Muscle of arm (tissue), 12 donors: ENCODE data around the gene PLEKHA7. TPM values are rescaled to one million over a fixed set of nuclear protein-coding genes. Genes with fewer than 3 reads are reported as not detected.
A peak's percentile ranks its signal among the peaks of the same experiment; 100 is the strongest.
"Not testable (repeated sequence)": the region's sequence is repeated elsewhere in the genome, so short reads cannot be mapped to it uniquely, and the experiment has no call there.

Experiments
- DNase-seq: peaks from one replicate; pipeline ENCODE4 v3.0.0-alpha.2; 2013
- polyA plus RNA-seq, 12 donors: library from polyadenylated mRNA; unstranded; fragments of 120-200 nt; gene quantifications; one replicate each; pipeline ENCODE4 v1.2.1, GENCODE V29; 2013; ENCODE audit not compliant: insufficient read length in 12 of 12

The PLEKHA7 gene
- polyA plus RNA-seq, 12 donors, result 4.9 to 20.3 (median 6.0) TPM; not detected in 1

DNA sequence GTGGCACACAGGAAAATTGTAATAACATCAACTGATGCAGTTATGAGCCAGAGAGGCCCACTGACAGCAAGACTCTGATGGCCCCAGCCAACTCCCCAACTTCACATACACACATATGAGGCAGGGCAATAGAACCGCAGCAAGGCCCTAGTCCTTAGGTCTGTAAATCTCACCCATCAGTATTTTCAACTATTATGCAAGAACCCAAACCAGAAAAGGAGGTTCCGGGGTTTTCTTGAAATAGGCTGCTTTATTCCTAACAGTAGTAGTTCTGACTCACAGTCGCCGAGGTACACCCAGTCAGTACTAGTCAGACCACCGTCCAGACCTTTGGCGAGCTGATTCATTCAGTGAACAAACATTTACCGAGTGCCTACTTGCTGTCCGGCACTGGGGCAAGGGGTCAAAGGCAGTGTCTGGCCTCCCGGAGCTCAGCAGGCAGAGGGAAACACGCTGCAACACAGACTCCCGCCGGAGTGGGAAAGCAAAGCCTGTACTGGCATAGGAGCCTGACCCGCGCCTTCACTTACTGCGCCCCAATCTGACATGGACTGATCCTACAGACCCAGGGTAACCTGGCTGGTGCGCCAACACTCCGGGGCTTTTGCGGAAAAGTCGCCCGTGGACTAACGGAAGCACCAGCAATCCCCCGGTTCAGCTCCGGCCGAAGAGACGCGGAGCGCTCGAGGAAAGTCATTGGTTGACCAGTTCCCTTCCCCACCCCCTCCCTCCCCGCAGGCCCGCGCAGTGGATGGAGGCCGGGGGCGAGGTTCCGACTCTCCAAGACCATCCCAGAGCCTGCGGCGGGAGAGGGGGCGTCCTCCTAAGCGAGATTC lies 1.3 kb downstream of the PLEKHA7 start:
- peak; percentile 26 for DNase-seq

DNA sequence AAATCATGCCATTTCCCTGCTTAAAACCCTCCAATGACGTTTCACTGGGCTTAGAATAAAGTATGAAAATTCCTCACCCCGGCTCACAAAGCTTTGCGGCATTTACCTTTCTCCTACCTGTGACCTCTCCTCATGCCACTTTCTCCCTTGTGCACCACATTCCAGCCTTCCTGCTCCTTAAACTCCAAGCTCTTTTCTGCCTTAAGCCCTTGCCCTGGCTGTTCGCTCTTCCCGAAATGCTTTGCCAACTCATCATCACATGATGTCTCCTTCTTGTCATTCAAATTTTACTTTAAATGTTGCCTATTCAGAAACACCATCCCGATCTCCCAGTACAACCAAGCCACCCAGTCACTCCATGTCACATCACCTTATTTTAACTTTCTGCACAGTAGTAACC lies 2.0 kb downstream of the PLEKHA7 start:
- DNase-seq, result no peak

DNA sequence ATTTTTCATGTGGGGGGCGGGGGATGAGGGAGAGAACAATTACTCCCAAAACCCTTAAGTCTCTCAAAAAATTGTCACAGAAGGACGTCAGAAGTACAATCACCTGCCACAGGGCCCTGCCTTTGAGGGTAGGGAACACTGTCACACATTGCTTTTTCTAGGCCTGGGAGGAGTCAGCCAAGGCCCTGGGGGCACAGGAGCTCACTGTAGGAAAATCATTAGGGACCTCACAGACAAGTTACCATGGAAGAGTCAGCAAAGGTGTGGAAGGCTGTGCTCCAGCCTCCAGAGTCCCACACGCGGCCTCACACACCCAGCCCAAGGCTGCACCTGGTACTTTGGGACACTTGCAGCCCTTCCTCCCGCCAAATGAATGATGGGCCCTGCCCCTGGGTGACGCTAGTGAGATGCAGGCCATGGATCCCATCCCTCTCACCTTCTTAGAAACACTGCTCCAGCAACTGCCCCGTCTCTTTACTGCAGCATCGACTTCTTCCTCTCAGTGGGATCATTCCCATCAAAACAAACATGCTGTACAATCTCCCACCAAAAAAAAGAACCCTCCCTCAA lies 3.3 kb downstream of the PLEKHA7 start:
- no peak for DNase-seq

DNA sequence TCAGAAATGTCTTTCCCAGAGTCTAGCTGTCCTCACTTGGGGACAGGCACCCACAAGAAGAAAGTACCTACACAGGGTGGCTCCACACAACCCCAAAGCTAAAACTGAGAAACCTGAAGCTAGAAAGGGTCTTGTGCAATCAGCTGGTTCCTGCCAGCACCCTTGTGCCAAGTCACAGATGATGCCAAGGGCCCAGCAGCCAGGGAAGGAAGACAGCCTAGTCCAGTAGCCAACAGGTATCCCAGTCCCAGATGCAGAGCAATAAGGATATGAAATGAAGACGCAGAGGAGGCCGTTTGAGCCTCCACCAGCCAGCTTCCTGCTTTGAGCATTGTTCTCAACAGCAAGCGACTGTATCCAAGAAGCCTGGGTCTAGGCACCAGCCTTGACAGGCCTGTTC lies 6.1 kb downstream of the PLEKHA7 start:
- no peak for DNase-seq

DNA sequence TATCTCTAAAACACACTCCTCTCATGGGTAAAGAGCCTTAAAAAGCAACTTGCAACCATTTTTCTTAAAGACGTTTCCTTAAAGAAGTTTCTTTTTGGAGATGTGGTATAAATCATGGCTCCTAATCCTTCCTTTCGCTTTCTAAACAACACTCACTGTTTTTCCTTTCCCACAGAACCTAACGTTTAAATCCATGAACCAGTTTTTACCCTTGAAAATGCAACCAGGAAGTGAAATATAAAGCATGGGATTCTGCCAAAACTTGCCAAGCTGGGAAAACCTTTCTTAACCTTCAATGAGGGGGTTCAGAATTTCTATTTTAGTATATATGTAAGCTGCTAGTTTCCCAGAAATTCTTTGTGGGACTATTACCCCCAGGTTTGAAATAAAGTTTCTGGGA lies 8.6 kb downstream of the PLEKHA7 start:
- DNase-seq, result no peak

DNA sequence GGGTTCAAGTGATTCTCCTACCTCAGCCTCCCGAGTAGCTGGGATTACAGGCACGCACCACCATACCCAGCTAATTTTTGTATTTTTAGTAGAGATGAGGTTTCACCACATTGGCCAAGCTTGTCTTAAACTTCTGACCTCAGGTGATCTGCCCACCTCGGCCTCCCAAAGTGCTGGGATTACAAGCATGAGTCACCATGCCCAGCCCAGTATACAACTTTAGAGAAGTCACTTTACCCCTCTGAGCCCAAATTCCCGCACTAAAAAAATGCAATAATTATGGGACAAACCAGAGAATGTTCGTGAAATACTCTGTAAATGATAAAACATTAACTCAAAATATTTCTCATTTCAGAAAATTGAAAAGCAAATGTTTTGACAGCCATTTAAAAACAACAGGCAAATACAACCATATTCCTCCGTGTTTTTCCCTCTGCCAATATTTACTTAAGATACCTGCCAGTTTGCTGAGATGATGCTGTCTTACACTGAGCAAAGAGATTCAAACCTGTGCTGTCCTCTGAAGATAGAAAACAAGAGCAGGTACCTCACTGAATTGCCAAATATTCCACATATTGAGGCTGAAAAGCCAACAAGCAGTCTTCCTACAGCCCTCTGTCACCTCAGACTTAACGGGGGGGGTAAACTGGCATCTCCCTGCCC lies 9.6 kb downstream of the PLEKHA7 start:
- DNase-seq, result no peak

DNA sequence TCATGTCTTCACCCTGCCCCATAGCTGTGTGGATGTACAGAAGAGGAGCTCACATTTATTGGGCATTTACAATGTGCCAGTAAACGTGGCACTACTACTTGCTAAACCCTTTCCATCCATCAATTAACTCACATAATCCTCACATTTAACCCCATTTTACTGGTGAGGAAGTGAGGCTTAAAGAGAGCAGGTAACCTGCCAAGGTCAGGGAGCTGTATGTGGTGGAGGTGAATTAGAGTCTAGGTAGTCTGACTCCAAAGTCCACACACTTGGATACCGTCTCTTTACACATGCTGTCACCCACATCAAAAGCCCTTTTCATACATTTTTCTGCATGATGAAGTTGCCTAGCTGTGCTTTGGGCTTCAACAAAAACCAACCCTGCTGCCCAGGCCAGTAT lies 10.8 kb downstream of the PLEKHA7 start:
- DNase-seq, result no peak

DNA sequence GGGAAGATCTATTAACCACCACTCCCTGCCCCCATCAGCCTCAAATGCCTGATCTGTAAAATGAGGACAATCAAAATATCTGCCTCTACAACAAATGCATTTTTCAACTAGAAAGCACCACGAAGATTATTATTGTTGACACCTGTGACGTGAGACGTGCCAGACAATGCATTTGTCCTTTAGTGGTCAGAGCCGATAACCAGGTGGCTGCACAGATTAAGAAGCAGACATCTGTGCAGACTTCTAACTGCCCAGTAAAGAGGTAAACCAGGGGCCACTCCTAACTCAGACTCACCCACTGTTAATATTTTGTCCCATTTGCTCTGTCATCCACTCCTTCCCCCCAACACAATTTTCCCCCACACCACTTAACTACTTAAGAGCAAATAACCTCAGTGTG lies 11.7 kb downstream of the PLEKHA7 start:
- no peak for DNase-seq

DNA sequence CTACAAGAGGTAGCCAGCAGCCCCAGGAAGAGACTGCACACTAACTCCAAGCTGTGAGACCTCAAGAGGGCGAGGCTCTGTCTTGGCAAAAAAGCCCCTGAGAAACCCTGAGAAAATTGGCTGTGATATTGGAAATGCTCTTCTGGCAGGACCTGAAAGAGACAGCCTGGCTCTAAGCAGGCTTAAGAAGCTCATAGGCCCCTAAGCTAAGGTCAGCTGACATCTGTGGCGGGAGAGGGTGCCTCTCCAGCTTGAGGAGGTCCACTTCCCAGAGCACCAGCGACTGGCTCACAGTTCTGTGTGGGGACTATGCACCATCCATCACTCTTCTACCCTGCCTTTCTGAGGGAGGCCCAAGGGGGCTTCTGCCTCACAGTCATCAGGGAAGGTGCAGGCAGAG lies 12.4 kb downstream of the PLEKHA7 start:
- DNase-seq, result no peak

DNA sequence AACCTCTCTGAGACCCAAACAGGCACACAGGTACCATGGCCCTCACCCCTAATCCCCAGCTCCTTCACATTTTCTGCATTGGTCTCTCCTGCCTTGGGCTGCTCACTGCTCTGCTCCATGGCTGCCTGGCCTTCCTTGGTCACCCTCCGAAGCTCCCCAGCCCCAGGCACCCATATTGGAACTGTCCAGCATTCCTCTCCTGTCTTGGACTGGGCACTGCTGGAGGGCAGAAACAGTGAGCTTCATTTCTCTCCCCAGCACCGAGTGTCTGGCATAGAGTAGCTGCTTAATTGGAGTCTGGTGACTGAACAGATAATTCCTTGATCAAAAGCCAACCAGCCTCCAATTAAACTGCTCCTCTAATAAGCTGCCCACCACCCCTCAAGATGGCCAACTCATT lies 13.2 kb downstream of the PLEKHA7 start:
- no peak for DNase-seq

DNA sequence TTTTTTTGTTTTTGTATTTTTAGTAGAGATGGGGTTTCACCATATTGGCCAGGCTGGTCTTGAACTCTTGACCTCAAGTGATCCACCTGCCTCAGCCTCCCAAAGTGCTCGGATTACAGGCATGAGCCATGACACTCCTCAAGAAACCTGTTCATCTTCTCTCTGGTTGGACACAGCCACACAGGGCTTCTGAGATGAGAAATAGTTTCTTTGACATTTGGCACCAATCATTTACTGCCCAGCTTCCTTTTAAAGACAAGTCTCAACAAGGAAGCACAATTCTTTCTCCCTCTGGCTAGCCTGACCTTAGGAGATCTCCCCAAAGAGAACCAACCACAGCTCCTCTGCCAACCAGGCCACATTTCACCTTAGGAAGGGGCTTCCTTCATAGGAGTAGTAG lies 14.0 kb downstream of the PLEKHA7 start:
- not testable (repeated sequence) for DNase-seq

DNA sequence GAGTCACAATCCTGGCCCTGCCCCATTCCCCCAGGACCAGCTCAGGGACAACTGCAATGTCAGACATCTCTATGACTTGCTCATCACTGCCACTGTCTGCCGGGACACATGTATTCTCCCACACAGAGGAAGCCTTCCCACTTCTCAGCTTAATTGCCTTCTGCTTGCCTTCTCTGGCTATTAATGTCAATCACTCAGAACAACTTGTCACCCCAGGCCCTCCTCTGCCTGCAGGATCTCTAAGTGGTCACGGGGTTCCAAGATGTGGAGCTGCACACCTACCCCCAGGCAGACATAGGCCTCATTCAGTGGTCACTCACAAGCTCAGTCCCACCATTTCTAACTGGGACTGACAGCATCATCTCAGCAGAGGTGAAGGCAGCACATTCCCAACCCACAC lies 15.1 kb downstream of the PLEKHA7 start:
- DNase-seq, result no peak

DNA sequence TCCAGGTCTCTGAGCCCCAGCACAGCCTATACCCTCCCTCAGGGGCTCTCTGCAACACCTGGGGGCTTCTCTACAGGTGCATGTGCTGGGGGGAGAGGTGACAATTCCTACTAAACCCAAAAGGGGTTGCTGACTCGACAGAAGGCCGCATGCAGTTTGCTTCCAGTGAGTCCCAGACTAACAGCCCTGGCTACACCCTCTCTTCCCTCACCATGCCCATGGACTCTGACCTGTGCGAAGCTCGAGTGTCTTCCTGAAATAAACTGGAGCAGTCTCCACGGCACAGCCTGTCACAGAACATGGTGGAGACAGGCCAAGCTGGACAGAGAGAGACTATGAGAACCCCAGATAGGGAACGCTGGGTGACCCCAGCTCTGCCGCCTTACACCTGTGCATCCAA lies 16.6 kb downstream of the PLEKHA7 start:
- no peak for DNase-seq

DNA sequence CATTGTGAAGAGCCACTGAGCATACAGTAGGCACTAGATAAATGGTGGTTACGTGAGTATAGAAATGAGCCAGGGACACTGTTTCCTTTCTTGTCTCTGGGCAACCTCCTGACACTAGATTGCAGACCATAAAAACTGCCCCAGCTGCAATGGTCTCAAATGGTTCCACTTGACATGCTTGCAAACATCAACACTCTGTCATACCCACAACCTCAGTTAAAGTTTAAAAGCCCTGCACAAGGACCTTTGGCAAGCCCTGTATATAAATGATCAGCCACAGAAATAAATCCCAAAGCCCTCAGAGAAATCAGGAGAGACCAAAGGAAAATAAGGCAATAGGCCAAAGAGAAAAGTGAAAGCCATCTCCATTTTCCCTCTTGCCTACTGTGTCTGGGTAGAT lies 20.7 kb downstream of the PLEKHA7 start:
- DNase-seq, result no peak

DNA sequence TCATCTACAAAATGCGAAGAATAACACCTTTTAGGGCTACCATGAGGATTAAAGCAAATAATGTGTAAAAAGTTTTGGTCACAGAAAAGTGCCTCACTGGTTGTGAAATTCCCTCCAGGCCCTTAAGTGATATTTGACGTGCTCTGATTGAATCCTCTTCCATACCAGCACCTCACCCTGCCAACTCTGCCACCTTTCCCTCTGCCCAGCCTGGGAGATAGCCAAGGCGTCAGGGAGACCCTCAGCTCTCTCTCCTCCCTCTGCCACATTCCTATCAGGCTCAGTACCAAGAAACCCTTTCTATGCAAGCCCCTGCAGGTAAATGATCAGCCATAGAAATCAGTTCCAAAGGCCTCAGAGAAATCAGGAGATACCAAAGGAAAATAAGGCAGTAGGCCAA lies 21.4 kb downstream of the PLEKHA7 start:
- no peak for DNase-seq

DNA sequence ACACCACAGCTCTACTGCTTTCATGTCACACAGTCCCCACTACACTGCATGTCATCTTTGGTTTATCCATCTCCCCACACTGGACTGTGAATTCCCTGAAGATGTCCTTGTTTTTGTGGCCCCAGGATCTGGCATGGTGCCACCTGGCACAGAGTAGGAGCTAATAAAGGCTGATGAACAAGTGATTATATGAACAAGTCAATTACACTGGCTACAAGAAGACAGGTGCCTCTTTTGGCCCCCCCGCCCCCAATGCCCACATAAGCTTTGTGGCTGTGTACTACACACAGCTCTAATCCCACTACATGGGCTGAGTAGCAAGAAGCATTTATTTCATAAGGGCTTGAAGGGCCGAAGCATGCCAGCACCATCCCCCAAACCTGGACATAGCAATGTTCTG lies 24.7 kb downstream of the PLEKHA7 start:
- no peak for DNase-seq

DNA sequence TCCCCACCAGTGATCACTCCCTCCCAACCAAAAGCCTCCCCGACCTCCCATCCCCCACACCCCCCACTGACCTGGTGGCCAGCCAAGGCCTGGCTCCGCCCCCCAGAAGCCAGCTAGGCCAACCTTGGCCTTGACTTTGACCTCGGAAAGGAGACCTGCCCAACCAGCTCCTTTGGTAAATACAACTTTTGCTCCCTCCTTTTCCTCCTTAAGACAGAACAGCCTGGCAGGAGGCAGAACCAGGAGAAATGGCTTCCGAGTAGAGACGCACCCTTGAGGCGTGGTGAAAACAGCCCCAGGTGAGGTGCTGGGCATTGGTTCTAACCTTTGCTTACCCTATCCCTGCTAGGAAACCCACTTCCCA lies 27.0 kb downstream of the PLEKHA7 start:
- no peak for DNase-seq

DNA sequence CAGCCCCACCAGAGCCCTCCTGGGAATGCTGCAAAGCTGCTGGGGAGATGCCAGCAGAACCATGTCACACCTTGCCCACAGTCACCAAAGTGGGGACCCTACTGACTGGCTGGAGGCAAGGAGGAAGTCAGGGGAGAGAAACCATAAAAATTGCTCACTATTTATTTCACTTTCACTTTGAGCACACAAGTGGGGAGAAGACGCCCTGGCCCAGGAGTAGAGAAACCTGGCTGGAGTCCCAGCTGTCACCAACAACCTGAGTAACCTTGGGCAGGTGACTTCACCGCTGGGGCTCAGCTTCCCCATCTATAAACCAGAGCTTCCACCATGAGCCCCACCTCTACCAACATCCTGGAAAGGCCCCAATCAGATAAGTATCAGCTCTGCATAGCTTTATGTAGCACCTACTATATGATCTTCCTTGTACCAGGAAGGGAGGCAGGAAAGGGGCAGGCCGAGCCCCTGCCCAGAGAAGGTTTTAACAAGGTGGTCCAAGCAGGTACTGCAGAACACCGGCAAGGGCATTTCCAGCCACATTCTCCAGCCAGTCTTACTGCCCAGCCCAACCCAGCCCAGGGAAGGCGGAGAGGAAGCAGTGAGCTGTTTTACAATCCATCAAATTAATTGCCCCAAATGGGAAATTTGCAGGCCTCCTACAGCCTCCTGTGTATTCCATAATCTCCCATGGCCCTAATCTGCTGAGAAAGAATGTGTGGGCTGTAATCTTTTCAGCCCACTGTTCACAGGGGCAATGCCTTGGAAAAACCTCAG lies 27.6 kb downstream of the PLEKHA7 start:
- DNase-seq, result no peak

DNA sequence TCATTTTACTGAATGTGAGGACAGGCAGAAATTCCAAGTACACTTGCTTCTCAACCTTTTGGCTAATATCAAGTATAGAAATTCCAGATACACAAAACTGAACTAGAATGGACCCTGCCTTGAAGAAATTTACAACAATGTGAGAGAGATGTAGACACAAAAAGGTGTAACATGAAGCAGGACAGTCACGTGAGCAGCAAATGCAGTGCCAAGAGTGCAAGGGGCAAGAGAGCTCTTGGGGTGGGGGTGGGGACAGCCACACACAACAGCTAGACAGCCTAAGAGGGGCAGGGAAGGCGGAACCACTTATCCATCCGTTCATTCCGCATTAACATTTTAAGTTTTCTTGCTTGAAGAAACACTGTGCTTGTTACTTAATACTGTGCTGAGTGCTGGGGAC lies 28.9 kb downstream of the PLEKHA7 start:
- no peak for DNase-seq

DNA sequence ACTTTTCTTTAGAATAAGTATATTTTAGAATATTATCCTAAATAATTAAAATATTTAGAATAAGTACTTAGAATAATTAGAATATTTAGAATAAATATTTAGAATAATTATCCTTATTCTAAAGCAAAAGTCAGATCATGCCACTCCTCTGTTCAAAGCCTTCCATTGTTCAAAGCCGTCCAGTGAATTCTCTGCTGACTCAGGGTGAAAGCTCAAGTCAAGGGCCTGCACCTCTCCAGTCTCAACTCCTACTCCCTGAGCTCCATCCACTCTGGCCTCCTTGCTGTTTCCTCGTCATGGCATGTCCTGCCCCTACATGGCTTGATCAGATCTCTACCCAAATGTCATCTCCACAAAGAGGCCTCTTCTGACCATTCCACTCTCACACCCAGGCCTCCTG lies 30.0 kb downstream of the PLEKHA7 start:
- DNase-seq, result no peak

DNA sequence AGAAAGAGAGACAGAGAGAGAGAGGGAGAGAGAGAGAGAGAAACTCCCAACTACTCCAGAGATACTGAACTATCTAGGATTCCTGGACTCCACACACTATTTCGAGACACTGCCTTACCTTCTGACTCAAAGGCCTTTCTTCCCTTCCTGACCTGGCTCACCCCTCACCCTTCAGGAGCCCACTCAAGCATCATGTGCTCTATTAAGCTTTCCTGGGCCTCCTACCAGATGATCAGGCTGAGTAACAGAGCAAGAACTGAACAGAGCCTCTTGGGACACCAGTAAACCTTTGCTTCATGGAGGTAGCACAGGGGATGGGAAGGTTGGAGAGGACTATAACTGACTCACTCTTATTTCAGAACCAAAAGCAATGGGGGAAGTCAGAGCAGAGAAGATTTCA lies 31.4 kb downstream of the PLEKHA7 start:
- DNase-seq, result no peak

DNA sequence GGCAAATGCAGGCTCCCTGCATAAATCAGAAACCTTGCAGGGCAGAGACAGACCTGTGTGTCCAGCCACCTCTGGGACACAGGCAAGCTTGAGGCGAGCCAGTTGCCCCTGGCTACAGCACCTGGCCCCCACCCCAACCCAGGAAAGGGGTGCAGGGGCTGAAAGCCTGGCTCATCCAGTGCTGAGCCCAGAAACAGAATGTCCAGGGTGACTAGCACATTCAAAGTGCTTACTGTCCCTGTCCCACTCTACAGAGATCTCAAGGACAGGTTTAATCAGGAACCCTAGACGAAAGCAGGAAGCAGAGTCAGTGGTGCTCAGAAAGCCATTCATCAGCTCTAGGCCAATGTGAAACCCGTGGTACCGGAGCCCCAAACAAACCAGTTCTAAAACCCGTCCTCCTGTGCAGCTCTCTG lies 31.9 kb downstream of the PLEKHA7 start:
- no peak for DNase-seq
